Measurements from ENCODE around the gene TARBP1.

Gene TARBP1

GRCh38 chr1:234463749-234464148, 15.2 kb downstream of the TARBP1 start:
- no peak for TF ChIP-seq POLR2A (IDR thresholded peaks at IDR 0.05; ENCODE audit: low read depth, low read length)
- FAIRE-seq (no peak), DNase-seq (ENCODE audit: insufficient read length, low spot score) (no peak)

- no peak for TF ChIP-seq POLR2A (IDR thresholded peaks at IDR 0.05; ENCODE audit: low read depth, low read length)
- FAIRE-seq (no peak), DNase-seq (ENCODE audit: insufficient read length, low spot score) (no peak)
Observed at GRCh38 chr1:234460652-234461051, 18.3 kb downstream of the TARBP1 start.

GRCh38 chr1:234458352-234459017, 20.5 kb downstream of the TARBP1 start:
- no peak for DNase-seq (ENCODE audit: insufficient read length, low spot score)
- no peak for FAIRE-seq

GRCh38 chr1:234454926-234455325, 24.1 kb downstream of the TARBP1 start:
- no peak for TF ChIP-seq POLR2A (IDR thresholded peaks at IDR 0.05; ENCODE audit: low read depth, low read length)
- DNase-seq (ENCODE audit: insufficient read length, low spot score) (no peak), FAIRE-seq (no peak)

More at GRCh38 chr1:234458352-234459017, 20.5 kb downstream of the TARBP1 start:
- TF ChIP-seq POLR2A (IDR thresholded peaks at IDR 0.05; ENCODE audit: low read depth, low read length) = no peak

- no peak for TF ChIP-seq POLR2A (IDR thresholded peaks at IDR 0.05; ENCODE audit: low read depth, low read length)
- FAIRE-seq = no peak
- no peak for DNase-seq (ENCODE audit: insufficient read length, low spot score)
Observed at GRCh38 chr1:234452406-234452965, 26.5 kb downstream of the TARBP1 start.

- TF ChIP-seq POLR2A (IDR thresholded peaks at IDR 0.05; ENCODE audit: low read depth, low read length) = no peak
- DNase-seq (ENCODE audit: insufficient read length, low spot score) (no peak), FAIRE-seq (no peak)
Observed at GRCh38 chr1:234440348-234440747, 38.6 kb downstream of the TARBP1 start.

- DNase-seq (ENCODE audit: insufficient read length, low spot score) (no peak), FAIRE-seq (no peak)
Observed at GRCh38 chr1:234438579-234438978, 40.4 kb downstream of the TARBP1 start.

GRCh38 chr1:234437423-234438171, 41.4 kb downstream of the TARBP1 start:
- DNase-seq (ENCODE audit: insufficient read length, low spot score) = no peak
- no peak for FAIRE-seq
- no peak for TF ChIP-seq POLR2A (IDR thresholded peaks at IDR 0.05; ENCODE audit: low read depth, low read length)

More at GRCh38 chr1:234438579-234438978, 40.4 kb downstream of the TARBP1 start:
- TF ChIP-seq POLR2A (IDR thresholded peaks at IDR 0.05; ENCODE audit: low read depth, low read length) = no peak

GRCh38 chr1:234435620-234436019, 43.4 kb downstream of the TARBP1 start:
- FAIRE-seq = no peak
- no peak for TF ChIP-seq POLR2A (IDR thresholded peaks at IDR 0.05; ENCODE audit: low read depth, low read length)
- no peak for DNase-seq (ENCODE audit: insufficient read length, low spot score)

- DNase-seq (ENCODE audit: insufficient read length, low spot score) (no peak), FAIRE-seq (no peak)
- TF ChIP-seq POLR2A (IDR thresholded peaks at IDR 0.05; ENCODE audit: low read depth, low read length) = no peak
Observed at GRCh38 chr1:234434706-234435105, 44.3 kb downstream of the TARBP1 start.

GRCh38 chr1:234433563-234434285, 45.3 kb downstream of the TARBP1 start:
- DNase-seq (ENCODE audit: insufficient read length, low spot score) (peak; percentile 15), FAIRE-seq (peak; percentile 36)
- no peak for TF ChIP-seq POLR2A (IDR thresholded peaks at IDR 0.05; ENCODE audit: low read depth, low read length)

GRCh38 chr1:234431255-234431654, 47.7 kb downstream of the TARBP1 start:
- DNase-seq (ENCODE audit: insufficient read length, low spot score) (no peak), FAIRE-seq (no peak)
- TF ChIP-seq POLR2A (IDR thresholded peaks at IDR 0.05; ENCODE audit: low read depth, low read length) = no peak

- DNase-seq (ENCODE audit: insufficient read length, low spot score) = no peak
- no peak for TF ChIP-seq POLR2A (IDR thresholded peaks at IDR 0.05; ENCODE audit: low read depth, low read length)
- FAIRE-seq = no peak
Observed at GRCh38 chr1:234430691-234431090, 48.3 kb downstream of the TARBP1 start.

- FAIRE-seq (no peak), DNase-seq (ENCODE audit: insufficient read length, low spot score) (no peak)
- no peak for TF ChIP-seq POLR2A (IDR thresholded peaks at IDR 0.05; ENCODE audit: low read depth, low read length)
Observed at GRCh38 chr1:234429434-234429806, 49.6 kb downstream of the TARBP1 start.
